HepG2 (cell line): ENCODE measurements around the gene GPX2. TPM values are rescaled to one million over a fixed set of nuclear protein-coding genes. Genes with fewer than 3 reads are reported as not detected.

Experiments
- AHR ChIP-seq: IDR thresholded peaks from 2 replicates; pipeline ENCODE4 v1.6.1; 2018; ENCODE audit warnings: missing genetic modification reagents, missing compliant biosample characterization
- CHD4 ChIP-seq: fragments of 200-600 bp; sonication (generic); IDR thresholded peaks from 2 replicates; pipeline ENCODE4 v1.7.0; 2017; ENCODE audit warnings: mild to moderate bottlenecking, low read length, borderline replicate concordance
- E2F1 ChIP-seq: sonication (generic); formaldehyde crosslinking; IDR thresholded peaks from 2 replicates; pipeline ENCODE4 v1.5.0; 2020; ENCODE audit warnings: missing genetic modification reagents
- HOXA3 ChIP-seq: sonication (generic); formaldehyde crosslinking; IDR thresholded peaks from 2 replicates; pipeline ENCODE4 v1.5.0; 2020; ENCODE audit warnings: missing genetic modification reagents
- IRF1 ChIP-seq: sonication (generic); formaldehyde crosslinking; IDR thresholded peaks from 2 replicates; pipeline ENCODE4 v1.4.0; 2020; ENCODE audit warnings: low read depth, mild to moderate bottlenecking, missing genetic modification reagents
- KDM5B ChIP-seq: sonication (generic); formaldehyde crosslinking; IDR thresholded peaks from 2 replicates; pipeline ENCODE4 v1.4.0; 2020; ENCODE audit warnings: missing genetic modification reagents, mild to moderate bottlenecking, borderline replicate concordance
- NKX3-1 ChIP-seq: sonication (generic); formaldehyde crosslinking; IDR thresholded peaks from 2 replicates; pipeline ENCODE4 v1.5.0; 2020; ENCODE audit warnings: missing genetic modification reagents
- PHF20 ChIP-seq: sonication (generic); formaldehyde crosslinking; IDR thresholded peaks from 2 replicates; pipeline ENCODE4 v1.5.0; 2020; ENCODE audit warnings: mild to moderate bottlenecking, missing genetic modification reagents
- SNAI1 ChIP-seq: sonication (generic); formaldehyde crosslinking; IDR thresholded peaks from 2 replicates; pipeline ENCODE4 v1.5.0; 2020; ENCODE audit warnings: mild to moderate bottlenecking, missing genetic modification reagents, borderline replicate concordance
- SOX5 ChIP-seq: IDR thresholded peaks from 2 replicates; pipeline ENCODE4 v1.6.1; 2016; ENCODE audit warnings: borderline replicate concordance
- SP1 ChIP-seq, 2 experiments: fragments of 450-650 bp in 1 of 2; sonication (generic) in 1 of 2; formaldehyde crosslinking in 1 of 2; IDR thresholded peaks; 2 replicates each; pipeline versions ENCODE4 v1.4.0 to v1.6.1; 2016 to 2020; ENCODE audit warnings: missing genetic modification reagents in 1 of 2
- THAP9 ChIP-seq: sonication (generic); formaldehyde crosslinking; IDR thresholded peaks from 2 replicates; pipeline ENCODE4; 2020; ENCODE audit warnings: missing genetic modification reagents, mild to moderate bottlenecking, borderline replicate concordance
- ZNF598 ChIP-seq: sonication (generic); formaldehyde crosslinking; IDR thresholded peaks from 2 replicates; pipeline ENCODE4 v1.5.1; 2020; ENCODE audit warnings: mild to moderate bottlenecking, missing genetic modification reagents, borderline replicate concordance
- ZNF747 ChIP-seq: sonication (generic); formaldehyde crosslinking; IDR thresholded peaks from 2 replicates; pipeline ENCODE4 v1.8.1; 2023; ENCODE audit warnings: missing genetic modification reagents, mild to moderate bottlenecking, borderline replicate concordance
- polyA plus RNA-seq, 8 experiments: library from polyadenylated mRNA; depleted of rRNA in 3 of 8; stranded (reverse) in 7 of 8; unstranded in 1 of 8; fragments of >200 nt; fragmentation: Illumina TruSeq in 4 of 8; extraction: Trizol in 4 of 8; gene quantifications; 2 replicates each; pipeline versions ENCODE4 v1.2.1 to v1.2.3, GENCODE V29; 2011 to 2016; ENCODE audit warnings: low read depth in 4 of 8, missing spikeins in 1 of 8, mixed read lengths in 1 of 8; ENCODE audit not compliant: insufficient read depth in 1 of 8
- total RNA-seq, 5 experiments: library from RNA; depleted of rRNA; stranded (reverse); fragments of >200 nt; fragmentation: Illumina TruSeq; extraction: Trizol; gene quantifications; 2 replicates each; pipeline ENCODE4 v1.2.3, GENCODE V29; 2016; ENCODE audit warnings: low read depth in 1 of 5
- TF ChIP-seq, protein P1 (sequence below): sonication (generic); formaldehyde crosslinking; IDR thresholded peaks from 2 replicates; pipeline ENCODE4 v1.9.0; 2021; ENCODE audit warnings: missing genetic modification reagents, borderline replicate concordance
- TF ChIP-seq, protein P2 (sequence below): sonication (generic); formaldehyde crosslinking; IDR thresholded peaks from 2 replicates; pipeline ENCODE4 v1.5.0; 2020; ENCODE audit warnings: missing genetic modification reagents, mild to moderate bottlenecking, borderline replicate concordance
- TF ChIP-seq, protein P3 (sequence below): sonication (generic); formaldehyde crosslinking; IDR thresholded peaks from 2 replicates; pipeline ENCODE4 v1.9.0; 2022; ENCODE audit warnings: missing genetic modification reagents, mild to moderate bottlenecking, borderline replicate concordance

Gene GPX2
- total and polyA plus RNA-seq, 2 of the 13 experiments (the other 11 are each of a cell fraction or from before 2014, with no cell fraction given): 526 to 674 TPM

- TF ChIP-seq ZNF747 (CRISPR knock-in tag): peak; percentile 77; the same call in 1 of the 2 replicates
- peak; percentile 90; the same call in 1 of the 2 replicates for TF ChIP-seq THAP9 (CRISPR knock-in tag)
- TF ChIP-seq, protein P1, sequence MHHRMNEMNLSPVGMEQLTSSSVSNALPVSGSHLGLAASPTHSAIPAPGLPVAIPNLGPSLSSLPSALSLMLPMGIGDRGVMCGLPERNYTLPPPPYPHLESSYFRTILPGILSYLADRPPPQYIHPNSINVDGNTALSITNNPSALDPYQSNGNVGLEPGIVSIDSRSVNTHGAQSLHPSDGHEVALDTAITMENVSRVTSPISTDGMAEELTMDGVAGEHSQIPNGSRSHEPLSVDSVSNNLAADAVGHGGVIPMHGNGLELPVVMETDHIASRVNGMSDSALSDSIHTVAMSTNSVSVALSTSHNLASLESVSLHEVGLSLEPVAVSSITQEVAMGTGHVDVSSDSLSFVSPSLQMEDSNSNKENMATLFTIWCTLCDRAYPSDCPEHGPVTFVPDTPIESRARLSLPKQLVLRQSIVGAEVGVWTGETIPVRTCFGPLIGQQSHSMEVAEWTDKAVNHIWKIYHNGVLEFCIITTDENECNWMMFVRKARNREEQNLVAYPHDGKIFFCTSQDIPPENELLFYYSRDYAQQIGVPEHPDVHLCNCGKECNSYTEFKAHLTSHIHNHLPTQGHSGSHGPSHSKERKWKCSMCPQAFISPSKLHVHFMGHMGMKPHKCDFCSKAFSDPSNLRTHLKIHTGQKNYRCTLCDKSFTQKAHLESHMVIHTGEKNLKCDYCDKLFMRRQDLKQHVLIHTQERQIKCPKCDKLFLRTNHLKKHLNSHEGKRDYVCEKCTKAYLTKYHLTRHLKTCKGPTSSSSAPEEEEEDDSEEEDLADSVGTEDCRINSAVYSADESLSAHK (CRISPR knock-in tag): no peak
- peak; percentile 30; the same call in 1 of the 2 replicates for TF ChIP-seq AHR (CRISPR knock-in tag)
- peak; percentile 74; the same call in 1 of the 2 replicates for TF ChIP-seq HOXA3 (CRISPR knock-in tag)
- TF ChIP-seq ZNF598 (CRISPR knock-in tag): peak; percentile 93
- peak; percentile 49; the same call in 1 of the 2 replicates for TF ChIP-seq NKX3-1 (CRISPR knock-in tag)
- TF ChIP-seq, protein P2, sequence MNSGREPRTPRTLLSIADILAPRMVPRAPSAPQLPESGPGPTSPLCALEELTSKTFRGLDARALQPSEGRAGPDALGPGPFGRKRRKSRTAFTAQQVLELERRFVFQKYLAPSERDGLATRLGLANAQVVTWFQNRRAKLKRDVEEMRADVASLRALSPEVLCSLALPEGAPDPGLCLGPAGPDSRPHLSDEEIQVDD: no peak
- peak; percentile 80 for TF ChIP-seq PHF20
- 0 out of 2 replicates have a peak, but pooled peaks have one; percentile 42 for TF ChIP-seq CHD4
- peak; percentile 91 for TF ChIP-seq KDM5B (CRISPR knock-in tag)
- TF ChIP-seq SOX5 (CRISPR knock-in tag): peak; percentile 45; the same call in 1 of the 2 replicates
- TF ChIP-seq E2F1 (CRISPR knock-in tag): peak; percentile 45; the same call in 1 of the 2 replicates
- TF ChIP-seq SNAI1: peak; percentile 69; the same call in 1 of the 2 replicates
- TF ChIP-seq, protein P3, sequence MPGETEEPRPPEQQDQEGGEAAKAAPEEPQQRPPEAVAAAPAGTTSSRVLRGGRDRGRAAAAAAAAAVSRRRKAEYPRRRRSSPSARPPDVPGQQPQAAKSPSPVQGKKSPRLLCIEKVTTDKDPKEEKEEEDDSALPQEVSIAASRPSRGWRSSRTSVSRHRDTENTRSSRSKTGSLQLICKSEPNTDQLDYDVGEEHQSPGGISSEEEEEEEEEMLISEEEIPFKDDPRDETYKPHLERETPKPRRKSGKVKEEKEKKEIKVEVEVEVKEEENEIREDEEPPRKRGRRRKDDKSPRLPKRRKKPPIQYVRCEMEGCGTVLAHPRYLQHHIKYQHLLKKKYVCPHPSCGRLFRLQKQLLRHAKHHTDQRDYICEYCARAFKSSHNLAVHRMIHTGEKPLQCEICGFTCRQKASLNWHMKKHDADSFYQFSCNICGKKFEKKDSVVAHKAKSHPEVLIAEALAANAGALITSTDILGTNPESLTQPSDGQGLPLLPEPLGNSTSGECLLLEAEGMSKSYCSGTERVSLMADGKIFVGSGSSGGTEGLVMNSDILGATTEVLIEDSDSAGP (CRISPR knock-in tag): peak; percentile 96
- no peak for TF ChIP-seq IRF1 (CRISPR knock-in tag)
- no peak for TF ChIP-seq SP1 (IDR thresholded peaks at IDR 0.05)
- peak; percentile 63; the same call in 1 of the 2 replicates for TF ChIP-seq SP1 (CRISPR knock-in tag; IDR thresholded peaks at IDR 0.05)
Observed at GRCh38 chr14:64986648-64987437, 44.3 kb upstream of the GPX2 start, which contains the start of gene FNTB (continued).
